ENCODE results near the gene SP5. TPM values are rescaled to one million over a fixed set of nuclear protein-coding genes. Genes with fewer than 3 reads are reported as not detected.

SP5 gene
- total and polyA plus RNA-seq, 2 of the 4 experiments (the other 2 are of a cell fraction): not detected

GRCh38 chr2:170713543-170714380 lies 1.4 kb upstream of the SP5 start:
- Histone ChIP-seq H3K79me1 (ENCODE audit: low read depth in 1 of 2, low read length in 2 of 2) (no peaks in the 10 kb centered on the region), H3K14ac (replicated peaks; ENCODE audit: low read depth, low read length) (no peak overlapping the region), H3K23ac (ENCODE audit: low read depth, low read length) (no peak overlapping the region), H2BK20ac (ENCODE audit: low read depth, low read length) (no peak overlapping the region), H4K5ac (ENCODE audit: low read depth, low read length) (no peak overlapping the region), H2AFZ (replicated peaks; ENCODE audit: low read length, poor library complexity) (peak overlapping the region; percentile 57), H3K9me3 (ENCODE audit: control insufficient read depth, insufficient read depth, low read length) (peaks cover 5% of the 10 kb centered on the region; the same call in 1 of the 2 replicates), H3K4me3 (ENCODE audit: insufficient read depth, low read depth, low read length) (no peak overlapping the region), H3K18ac (ENCODE audit: low read depth, low read length) (no peak overlapping the region), H2AK5ac (ENCODE audit: low read depth, low read length) (no peak overlapping the region), H3K9me1 (ENCODE audit: insufficient read depth, low read length) (no peaks in the 10 kb centered on the region), H3K36me3 (ENCODE audit: control insufficient read depth, insufficient read depth, low read length) (no peaks in the 10 kb centered on the region), H3K4me2 (ENCODE audit: low read depth, low read length) (no peak overlapping the region; the same call in 1 of the 2 replicates), H3K9ac (ENCODE audit: low read depth, low read length) (no peak overlapping the region), H4K91ac (ENCODE audit: insufficient read depth, low read depth, low read length) (no peak overlapping the region), H2BK120ac (ENCODE audit: low read depth, low read length) (no peak overlapping the region), H2BK15ac (ENCODE audit: low read depth, low read length) (no peak overlapping the region), H2AK9ac (replicated peaks; ENCODE audit: low read depth, low read length, poor library complexity) (no peak overlapping the region), H2BK5ac (ENCODE audit: low read depth, low read length, poor library complexity, severe bottlenecking) (no peak overlapping the region), H4K8ac (ENCODE audit: low read depth in 2 of 2, low read length in 2 of 2) (no peak overlapping the region), H3K4me1 (ENCODE audit: control insufficient read depth, insufficient read depth, low read length) (no peaks in the 10 kb centered on the region; the same call in 1 of the 2 replicates), H3K4ac (ENCODE audit: low read depth, low read length) (no peak overlapping the region), H3K27ac (ENCODE audit: insufficient read depth, low read length) (no peak overlapping the region), H4K20me1 (ENCODE audit: insufficient read depth, low read length) (no peaks in the 10 kb centered on the region), H3K56ac (ENCODE audit: extremely low read depth, insufficient read depth, low read length) (no peak overlapping the region), H3K27me3 (ENCODE audit: control insufficient read depth, insufficient read depth, low read length) (peaks cover 78% of the 10 kb centered on the region)
- in situ Hi-C loops (cut with MboI; ENCODE audit: low sequenced_read_pairs): no loop called here
- DNase-seq (no peak), ATAC-seq (ENCODE audit: low read depth) (no peak)
- no TSS peak for BruUV-seq (replicated peaks)
- intact Hi-C loops (cut with micrococcal nuclease): no loop called here
- CTCF ChIA-PET: no interaction called here
- WGBS, 2 experiments (ENCODE audit: extremely low coverage in 2 of 2, insufficient read length in 1 of 2): 7% methylated on average over 5 of the region's 76 CpGs; no CpG with 5 or more reads in 1 of the 2 experiments
- dilution Hi-C loops (cut with HindIII; ENCODE audit: low sequenced_read_pairs, unreplicated experiment): no loop called here
- POLR2A ChIA-PET (ENCODE audit: unreplicated experiment): no interaction called here
- TF ChIP-seq NFE2L2 (IDR thresholded peaks at IDR 0.05; ENCODE audit: low read depth, low read length): no peak
- TF ChIP-seq RFX5 (IDR thresholded peaks at IDR 0.05; ENCODE audit: low read depth, low read length): no peak
- TF ChIP-seq, protein P1, sequence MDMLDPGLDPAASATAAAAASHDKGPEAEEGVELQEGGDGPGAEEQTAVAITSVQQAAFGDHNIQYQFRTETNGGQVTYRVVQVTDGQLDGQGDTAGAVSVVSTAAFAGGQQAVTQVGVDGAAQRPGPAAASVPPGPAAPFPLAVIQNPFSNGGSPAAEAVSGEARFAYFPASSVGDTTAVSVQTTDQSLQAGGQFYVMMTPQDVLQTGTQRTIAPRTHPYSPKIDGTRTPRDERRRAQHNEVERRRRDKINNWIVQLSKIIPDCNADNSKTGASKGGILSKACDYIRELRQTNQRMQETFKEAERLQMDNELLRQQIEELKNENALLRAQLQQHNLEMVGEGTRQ (IDR thresholded peaks at IDR 0.05; ENCODE audit: low read depth, low read length): no peak
- TF ChIP-seq MAZ (IDR thresholded peaks at IDR 0.05; ENCODE audit: borderline replicate concordance, low read depth, low read length): no peak
- no peak for TF ChIP-seq RAD21 (IDR thresholded peaks at IDR 0.05; ENCODE audit: low read length)
- no peak for TF ChIP-seq MAFK (IDR thresholded peaks at IDR 0.05; ENCODE audit: low read depth, low read length)
- TF ChIP-seq POLR2A (IDR thresholded peaks at IDR 0.05; ENCODE audit: low read depth, low read length): no peak
- no peak for TF ChIP-seq MXI1 (IDR thresholded peaks at IDR 0.05; ENCODE audit: borderline replicate concordance, low read depth, low read length)
- no peak for TF ChIP-seq BHLHE40 (IDR thresholded peaks at IDR 0.05; ENCODE audit: low read depth, low read length)
- TF ChIP-seq FOS (IDR thresholded peaks at IDR 0.05; ENCODE audit: low read depth, low read length): no peak
- no peak for TF ChIP-seq RCOR1 (IDR thresholded peaks at IDR 0.05; ENCODE audit: insufficient replicate concordance, low read length)
- no peak for TF ChIP-seq SMC3 (IDR thresholded peaks at IDR 0.05; ENCODE audit: low read depth, low read length)
- TF ChIP-seq, protein P2, sequence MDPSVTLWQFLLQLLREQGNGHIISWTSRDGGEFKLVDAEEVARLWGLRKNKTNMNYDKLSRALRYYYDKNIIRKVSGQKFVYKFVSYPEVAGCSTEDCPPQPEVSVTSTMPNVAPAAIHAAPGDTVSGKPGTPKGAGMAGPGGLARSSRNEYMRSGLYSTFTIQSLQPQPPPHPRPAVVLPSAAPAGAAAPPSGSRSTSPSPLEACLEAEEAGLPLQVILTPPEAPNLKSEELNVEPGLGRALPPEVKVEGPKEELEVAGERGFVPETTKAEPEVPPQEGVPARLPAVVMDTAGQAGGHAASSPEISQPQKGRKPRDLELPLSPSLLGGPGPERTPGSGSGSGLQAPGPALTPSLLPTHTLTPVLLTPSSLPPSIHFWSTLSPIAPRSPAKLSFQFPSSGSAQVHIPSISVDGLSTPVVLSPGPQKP (IDR thresholded peaks at IDR 0.05; ENCODE audit: borderline replicate concordance, low read depth, low read length): no peak
- TF ChIP-seq CEBPB (IDR thresholded peaks at IDR 0.05; ENCODE audit: low read depth, low read length): no peak
- TF ChIP-seq CTCF (conservative IDR thresholded peaks at IDR 0.05; ENCODE audit: low read depth, low read length): no peak
